ES-I3 (cell line): ENCODE results near the gene SARS2.
A peak's percentile ranks its signal among the peaks of the same experiment; 100 is the strongest.

Experiments used
- H3K36me3 ChIP-seq: 2 replicates; pipeline ENCODE4 v1.6.1; 2013; ENCODE audit warnings: mild to moderate bottlenecking, low read length, control low read depth, moderate library complexity; ENCODE audit not compliant: insufficient read depth
- H3K4me1 ChIP-seq: 2 replicates; pipeline ENCODE4 v1.6.1; 2013; ENCODE audit warnings: mild to moderate bottlenecking, control low read depth, low read length; ENCODE audit not compliant: insufficient read depth
- H3K9ac ChIP-seq: 2 replicates; pipeline ENCODE4 v1.6.1; 2013; ENCODE audit warnings: low read depth, mild to moderate bottlenecking, low read length, moderate library complexity
- H3K9me3 ChIP-seq: 2 replicates; pipeline ENCODE4 v1.6.1; 2013; ENCODE audit warnings: mild to moderate bottlenecking, low read length, moderate library complexity; ENCODE audit not compliant: control insufficient read depth, insufficient read depth

The SARS2 gene

DNA sequence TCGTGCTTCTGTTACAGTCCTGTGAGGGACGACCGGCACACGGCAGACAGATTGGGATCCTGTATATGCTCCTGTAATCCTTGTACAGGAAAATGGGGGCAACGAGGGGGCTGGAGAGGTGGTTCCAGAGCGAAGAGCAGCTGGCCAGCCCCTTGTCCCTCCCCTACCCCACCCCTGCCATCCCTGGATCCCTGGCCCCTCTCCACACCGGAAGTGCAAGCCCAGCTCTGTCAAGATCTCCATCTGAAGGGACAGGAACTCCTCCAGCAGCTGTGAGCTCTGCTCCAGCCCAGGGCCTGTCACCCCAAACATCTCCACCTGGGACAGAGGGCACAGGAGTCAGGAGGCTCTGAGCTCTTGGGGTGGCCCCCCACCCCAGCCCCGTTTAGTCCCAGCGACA, 13.0 kb downstream of the SARS2 start:
- Histone ChIP-seq H3K4me1 (no peaks in the 10 kb centered on the region), H3K9ac (no peak overlapping the region), H3K9me3 (no peaks in the 10 kb centered on the region), H3K36me3 (0 out of 2 replicates have a peak, but pooled peaks cover 3% of the 10 kb centered on the region)

DNA sequence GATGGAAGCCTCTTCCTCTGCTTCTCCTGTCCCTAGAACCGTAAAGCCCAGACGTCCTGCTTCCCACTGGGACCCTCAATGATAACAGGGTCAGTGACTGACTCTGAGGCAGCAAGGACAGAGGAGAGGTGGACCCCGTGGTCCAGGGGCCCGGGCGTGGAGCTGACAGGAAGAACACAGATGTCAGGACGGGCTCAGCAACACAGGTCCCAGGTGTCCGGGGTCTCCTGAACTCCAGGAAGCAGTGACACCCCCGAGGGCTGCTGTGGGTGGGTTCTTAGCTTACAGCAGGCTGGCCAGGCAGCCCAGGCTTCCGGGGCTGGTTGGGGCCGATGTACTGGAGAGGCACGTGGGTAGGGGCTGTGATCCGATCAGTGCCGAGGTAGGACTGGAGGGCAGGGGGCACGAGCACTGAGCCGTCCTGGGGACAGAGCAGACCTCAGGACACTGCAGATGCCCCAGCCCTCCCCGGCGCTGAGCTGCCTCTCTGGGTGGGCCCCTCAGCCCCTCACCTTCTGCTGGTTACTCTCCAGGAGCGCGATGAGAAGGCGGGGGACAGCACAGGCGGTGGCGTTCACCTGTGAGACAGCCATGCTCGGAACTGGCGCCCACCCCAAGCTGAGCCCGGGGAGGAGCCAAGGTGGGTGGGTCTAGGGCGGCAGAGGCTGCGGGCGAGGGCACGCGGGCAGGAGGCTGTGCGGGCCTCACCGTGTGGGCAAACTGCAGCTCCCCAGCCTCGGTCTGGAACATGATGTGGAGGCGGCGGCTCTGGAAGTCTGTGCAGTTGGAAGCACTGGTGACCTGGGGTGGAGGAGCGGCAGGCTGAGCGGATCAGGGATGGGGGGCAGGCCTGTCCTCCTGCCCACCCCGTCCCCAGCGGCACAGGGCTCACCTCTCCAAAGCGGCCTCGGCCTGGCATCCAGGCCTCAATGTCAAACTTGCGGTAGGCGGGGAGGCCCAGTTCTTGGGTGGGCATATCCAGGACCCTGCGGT, 14.9 kb downstream of the SARS2 start:
- Histone ChIP-seq H3K4me1 (no peaks in the 10 kb centered on the region; the same call in 1 of the 2 replicates), H3K9me3 (no peaks in the 10 kb centered on the region), H3K36me3 (no peaks in the 10 kb centered on the region), H3K9ac (no peak overlapping the region)

DNA sequence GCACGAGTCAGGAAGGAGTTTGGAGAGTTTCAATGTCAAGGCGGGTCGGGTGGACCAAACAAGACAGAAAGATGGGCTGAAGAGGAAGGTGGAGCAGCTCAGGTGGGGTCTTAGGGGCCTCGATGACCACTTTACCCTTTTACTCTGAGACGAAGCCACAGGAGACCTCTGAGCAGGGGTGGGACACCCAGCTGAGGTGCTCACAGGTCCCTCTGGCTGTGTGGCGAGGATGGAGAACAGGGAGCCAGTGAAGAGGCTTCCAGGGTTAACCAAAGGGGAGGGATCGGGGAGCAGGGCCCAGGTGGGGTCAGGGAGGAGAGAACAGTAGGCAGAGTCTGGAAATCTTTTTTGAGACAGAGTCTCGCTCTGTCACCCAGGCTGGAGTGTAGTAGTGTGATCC, 16.6 kb downstream of the SARS2 start:
- Histone ChIP-seq H3K9me3 (no peaks in the 10 kb centered on the region), H3K36me3 (no peaks in the 10 kb centered on the region), H3K4me1 (peaks cover under 1% of the 10 kb centered on the region; the same call in 1 of the 2 replicates), H3K9ac (no peak overlapping the region)

DNA sequence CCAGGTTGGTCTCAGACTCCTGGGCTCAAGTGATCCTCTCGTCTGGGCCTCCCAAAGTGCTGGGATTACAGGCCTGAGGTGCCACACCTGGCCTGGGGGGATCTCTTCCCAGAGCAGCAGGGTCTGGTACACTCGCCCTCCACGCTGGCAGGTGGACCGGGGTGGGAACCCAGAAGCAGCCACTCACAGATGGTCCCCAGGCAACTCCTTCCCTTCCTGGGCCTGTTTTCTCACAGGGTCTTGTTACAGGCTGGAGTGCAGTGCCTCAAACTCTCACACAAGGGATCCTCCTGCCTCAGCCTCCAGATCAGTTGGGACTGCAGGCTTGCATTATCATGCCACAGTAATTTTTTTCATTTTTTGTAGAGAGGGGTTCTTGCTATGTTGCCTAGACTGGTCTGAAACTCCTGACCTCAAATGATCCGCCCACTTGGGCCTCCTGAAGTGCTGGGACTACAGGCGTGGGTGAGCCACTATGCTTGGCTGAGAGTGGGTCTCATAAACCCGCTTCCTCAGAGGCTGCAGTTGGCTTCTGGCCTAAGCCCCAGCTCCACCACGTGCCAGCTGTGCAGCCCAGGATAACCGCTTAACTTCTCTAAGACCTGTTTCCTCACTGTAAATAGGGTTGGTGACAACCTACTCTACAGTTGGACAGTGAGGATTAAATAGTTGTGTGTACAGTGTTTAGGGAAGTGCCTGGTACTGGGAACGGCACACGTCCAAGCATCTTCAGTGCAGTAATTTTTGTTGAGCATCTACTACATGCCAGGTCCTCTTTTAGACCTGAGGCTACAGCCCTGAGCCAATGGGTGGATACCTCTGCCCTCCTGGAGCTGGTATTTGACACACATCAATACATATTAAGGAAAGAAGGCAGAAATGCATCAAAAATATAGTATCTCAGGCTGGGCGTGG, 17.7 kb downstream of the SARS2 start:
- H3K9me3 ChIP-seq, result no peaks in the 10 kb centered on the region
- no peak overlapping the region for H3K9ac ChIP-seq
- H3K4me1 ChIP-seq, result peaks cover 3% of the 10 kb centered on the region; the same call in 1 of the 2 replicates
- no peaks in the 10 kb centered on the region for H3K36me3 ChIP-seq

DNA sequence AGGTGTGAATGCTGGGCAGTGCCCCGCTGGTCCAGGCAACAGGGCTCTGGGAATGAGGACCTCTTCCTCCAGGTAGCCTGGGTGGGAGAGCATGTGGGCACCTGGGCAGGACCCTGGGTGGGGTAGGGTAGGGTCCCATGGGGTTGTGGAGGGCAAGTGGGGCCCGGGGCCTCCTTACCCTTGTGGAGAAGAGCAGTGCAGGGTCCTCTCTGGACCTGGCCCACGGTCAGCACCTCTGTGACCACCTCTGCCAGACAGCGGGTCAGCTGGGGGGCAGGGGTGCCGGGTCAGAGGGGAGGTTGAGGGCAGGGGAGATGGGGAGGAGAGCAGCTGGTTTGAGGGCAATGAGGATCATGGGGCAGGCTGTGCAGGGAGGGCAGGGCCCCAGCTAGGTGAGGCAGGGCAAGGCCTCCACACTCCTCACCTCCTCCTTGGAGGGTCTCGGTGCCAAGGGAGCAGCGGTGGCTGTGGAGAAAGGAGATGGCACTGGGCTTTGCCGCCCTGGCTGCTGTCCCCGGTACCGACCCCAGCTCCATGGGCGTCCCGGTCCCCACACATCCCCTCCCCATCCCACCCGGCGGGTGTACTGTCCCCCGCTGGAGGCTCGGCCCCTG, 19.1 kb downstream of the SARS2 start:
- Histone ChIP-seq H3K9ac (no peak overlapping the region), H3K36me3 (no peaks in the 10 kb centered on the region), H3K9me3 (no peaks in the 10 kb centered on the region), H3K4me1 (peaks cover 3% of the 10 kb centered on the region; the same call in 1 of the 2 replicates)

DNA sequence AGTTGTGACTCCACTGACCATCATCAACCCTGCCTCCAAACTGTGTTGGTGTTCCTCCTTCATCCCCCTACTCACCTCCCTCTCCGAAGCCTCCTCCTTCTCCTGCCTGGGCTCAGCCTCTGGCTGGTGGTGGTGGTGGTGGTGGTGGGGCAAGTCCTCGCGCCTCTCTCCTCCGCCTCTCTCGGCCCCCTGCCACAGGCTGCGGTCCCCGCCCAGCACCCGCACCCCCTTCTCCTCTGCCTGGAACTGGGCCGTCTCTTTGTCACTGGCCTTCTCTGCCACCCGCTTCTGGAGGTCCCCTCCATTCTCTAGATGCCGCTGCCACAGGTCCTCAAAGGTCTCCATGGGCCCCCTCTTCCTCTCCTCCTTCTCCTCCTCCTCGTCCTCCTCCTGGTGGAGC, 20.1 kb downstream of the SARS2 start:
- peaks cover 3% of the 10 kb centered on the region; the same call in 1 of the 2 replicates for H3K4me1 ChIP-seq
- no peaks in the 10 kb centered on the region for H3K36me3 ChIP-seq
- H3K9me3 ChIP-seq, result no peaks in the 10 kb centered on the region
- H3K9ac ChIP-seq, result no peak overlapping the region

DNA sequence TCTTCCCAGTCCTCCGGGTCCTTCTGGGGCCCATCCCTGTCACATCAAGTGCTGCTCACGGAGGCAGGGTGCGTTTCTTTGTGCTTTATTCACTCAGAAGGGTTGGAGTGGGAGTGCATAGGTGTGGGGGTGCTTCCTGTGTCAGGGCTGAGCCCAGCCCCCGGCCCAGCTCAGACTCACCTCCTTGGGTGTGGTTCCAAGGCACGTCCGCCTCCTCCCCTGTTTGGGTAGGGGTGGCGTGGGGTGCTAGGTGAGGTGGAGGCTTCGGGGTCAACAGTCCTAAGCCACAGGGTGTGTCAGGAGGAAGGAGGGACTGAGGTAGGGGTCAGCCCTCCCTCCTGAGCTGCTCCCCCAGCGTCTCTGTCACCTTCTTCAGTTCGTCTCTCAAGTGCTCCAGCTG, 21.7 kb downstream of the SARS2 start:
- H3K9me3 ChIP-seq, result no peaks in the 10 kb centered on the region
- no peaks in the 10 kb centered on the region for H3K36me3 ChIP-seq
- H3K9ac ChIP-seq, result no peak overlapping the region
- peaks cover 3% of the 10 kb centered on the region; the same call in 1 of the 2 replicates for H3K4me1 ChIP-seq

DNA sequence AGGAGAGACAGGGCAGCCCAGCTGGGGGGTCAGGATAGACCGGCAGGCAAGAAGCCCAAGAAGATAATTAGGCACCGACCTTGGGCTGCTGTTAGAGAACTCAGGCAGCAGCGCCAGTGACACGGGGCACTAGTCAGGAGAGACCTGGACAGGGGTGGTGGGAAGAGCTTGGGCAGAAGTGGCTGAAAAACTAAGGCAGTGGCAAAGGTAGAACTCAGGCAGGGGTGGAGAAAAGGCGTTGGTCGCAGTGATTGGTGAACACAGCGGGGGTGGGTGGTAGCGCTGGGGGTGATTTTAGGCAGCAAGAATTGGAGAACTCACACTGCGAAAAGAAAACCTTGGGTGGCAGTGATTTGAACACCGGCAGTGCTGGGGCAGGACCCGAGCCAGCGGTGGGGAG, 22.9 kb downstream of the SARS2 start:
- H3K9ac ChIP-seq, result no peak overlapping the region
- H3K9me3 ChIP-seq, result no peaks in the 10 kb centered on the region
- no peaks in the 10 kb centered on the region for H3K36me3 ChIP-seq
- H3K4me1 ChIP-seq, result peaks cover 3% of the 10 kb centered on the region; the same call in 1 of the 2 replicates

DNA sequence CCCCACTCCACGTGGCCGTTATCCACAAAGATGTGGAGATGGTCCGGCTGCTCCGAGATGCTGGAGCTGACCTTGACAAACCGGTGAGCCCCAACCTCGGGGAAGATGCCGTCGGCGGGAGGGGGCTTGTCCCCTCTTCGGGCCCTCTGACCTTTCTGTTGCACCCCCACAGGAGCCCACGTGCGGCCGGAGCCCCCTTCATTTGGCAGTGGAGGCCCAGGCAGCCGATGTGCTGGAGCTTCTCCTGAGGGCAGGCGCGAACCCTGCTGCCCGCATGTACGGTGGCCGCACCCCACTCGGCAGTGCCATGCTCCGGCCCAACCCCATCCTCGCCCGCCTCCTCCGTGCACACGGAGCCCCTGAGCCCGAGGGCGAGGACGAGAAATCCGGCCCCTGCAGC, 23.3 kb downstream of the SARS2 start:
- Histone ChIP-seq H3K4me1 (peaks cover 3% of the 10 kb centered on the region; the same call in 1 of the 2 replicates), H3K9me3 (no peaks in the 10 kb centered on the region), H3K36me3 (no peaks in the 10 kb centered on the region), H3K9ac (no peak overlapping the region)

DNA sequence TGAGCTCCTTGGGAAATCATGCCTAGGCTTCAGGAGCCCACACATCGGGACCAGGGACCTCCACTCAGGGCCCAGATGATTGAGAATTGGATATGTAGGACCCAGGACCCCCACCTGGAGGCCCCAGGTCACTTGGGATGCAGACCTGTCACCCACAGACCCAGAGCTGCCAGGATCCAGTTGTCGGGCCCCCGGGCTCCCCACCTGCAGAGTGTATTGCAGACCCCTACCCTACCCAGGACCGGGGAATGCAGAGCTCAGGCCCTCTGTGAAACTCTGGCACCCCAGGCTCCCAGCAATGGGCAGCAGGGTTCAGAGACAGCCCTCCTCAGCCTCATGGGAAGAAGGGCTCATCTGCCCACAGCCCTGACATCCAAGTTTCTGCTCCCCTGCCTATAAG, 24.9 kb downstream of the SARS2 start:
- Histone ChIP-seq H3K9ac (no peak overlapping the region), H3K9me3 (no peaks in the 10 kb centered on the region), H3K4me1 (peaks cover 3% of the 10 kb centered on the region; the same call in 1 of the 2 replicates), H3K36me3 (no peaks in the 10 kb centered on the region)

DNA sequence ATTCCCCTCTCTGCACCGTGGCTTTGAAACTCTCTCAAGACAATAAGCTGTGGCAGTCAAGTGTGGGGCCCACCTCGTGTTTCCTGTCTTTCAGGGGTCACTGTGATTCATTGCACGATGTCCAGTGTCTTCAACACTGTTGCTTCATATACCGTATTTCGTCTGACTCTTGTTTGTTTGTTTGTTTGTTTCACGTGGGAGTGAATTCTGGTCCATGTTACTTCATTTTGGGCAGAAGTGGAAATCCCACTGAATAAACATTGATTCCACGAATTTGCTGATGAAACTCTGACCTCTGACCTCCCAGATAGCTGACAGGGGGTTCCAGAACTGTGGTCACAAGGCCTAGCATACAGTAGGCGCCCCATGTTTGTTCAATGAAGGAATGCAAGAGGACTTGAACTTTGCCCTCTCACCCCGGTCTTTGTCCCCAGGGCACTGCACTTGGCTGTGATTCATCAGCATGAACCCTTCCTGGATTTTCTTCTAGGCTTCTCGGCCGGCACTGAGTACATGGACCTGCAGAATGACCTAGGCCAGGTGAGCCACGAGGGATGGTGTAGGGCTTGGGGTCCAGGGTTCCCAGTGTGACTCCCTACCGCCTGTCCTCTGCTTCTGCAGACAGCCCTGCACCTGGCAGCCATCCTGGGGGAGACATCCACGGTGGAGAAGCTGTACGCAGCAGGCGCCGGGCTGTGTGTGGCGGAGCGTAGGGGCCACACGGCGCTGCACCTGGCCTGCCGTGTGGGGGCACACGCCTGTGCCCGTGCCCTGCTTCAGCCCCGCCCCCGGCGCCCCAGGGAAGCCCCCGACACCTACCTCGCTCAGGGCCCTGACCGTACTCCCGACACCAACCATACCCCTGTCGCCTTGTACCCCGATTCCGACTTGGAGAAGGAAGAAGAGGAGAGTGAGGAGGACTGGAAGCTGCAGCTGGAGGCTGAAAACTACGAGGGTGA, 25.7 kb downstream of the SARS2 start:
- Histone ChIP-seq H3K4me1 (peaks cover 3% of the 10 kb centered on the region; the same call in 1 of the 2 replicates), H3K9ac (no peak overlapping the region), H3K36me3 (no peaks in the 10 kb centered on the region), H3K9me3 (no peaks in the 10 kb centered on the region)

DNA sequence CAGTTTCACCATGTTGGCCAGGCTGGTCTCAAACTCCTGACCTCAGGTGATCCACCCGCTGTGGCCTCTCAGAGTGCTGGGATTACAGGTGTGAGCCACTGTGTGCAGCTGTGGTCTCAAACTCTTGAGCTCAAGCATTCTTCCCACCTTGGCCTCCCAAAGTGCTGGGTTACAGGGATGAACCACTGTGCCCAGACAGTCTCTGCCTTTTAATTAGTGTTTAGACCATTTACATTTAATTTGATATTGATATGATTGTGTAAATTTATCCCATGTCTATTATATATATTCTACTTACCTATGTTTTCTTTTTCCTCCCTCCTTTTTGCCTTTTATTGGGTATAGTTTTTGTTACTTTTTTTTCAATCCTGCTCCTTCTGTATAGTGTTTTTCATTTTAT, 28.9 kb downstream of the SARS2 start:
- Histone ChIP-seq H3K36me3 (no peaks in the 10 kb centered on the region), H3K9me3 (no peaks in the 10 kb centered on the region), H3K4me1 (0 out of 2 replicates have a peak, but pooled peaks cover 5% of the 10 kb centered on the region), H3K9ac (no peak overlapping the region)

DNA sequence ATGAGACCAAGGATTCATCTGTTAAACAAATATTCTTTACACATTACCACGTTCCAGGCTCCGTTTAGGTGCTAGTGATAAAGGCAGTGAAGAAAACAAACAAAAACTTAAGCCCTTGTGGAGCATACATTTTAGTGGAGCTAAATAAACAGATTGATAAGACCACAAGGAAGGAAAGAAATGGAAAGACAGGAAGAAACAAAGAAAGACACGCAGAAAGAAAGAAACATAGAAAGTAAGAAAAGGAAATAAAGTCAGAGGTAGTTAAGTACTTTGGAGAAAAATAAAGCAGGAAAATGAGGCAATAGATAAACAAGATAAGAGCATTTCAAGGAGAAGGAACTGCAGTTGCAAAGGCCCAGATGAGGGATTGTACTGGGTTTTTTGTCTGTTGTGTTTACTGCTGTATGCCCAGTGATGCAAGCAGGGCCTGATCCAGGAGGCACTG, 29.8 kb downstream of the SARS2 start:
- H3K36me3 ChIP-seq, result no peaks in the 10 kb centered on the region
- 0 out of 2 replicates have a peak, but pooled peaks cover 5% of the 10 kb centered on the region for H3K4me1 ChIP-seq
- peak overlapping the region; percentile 78; the same call in 1 of the 2 replicates for H3K9ac ChIP-seq

More for the DNA sequence above, 29.8 kb downstream of the SARS2 start:
- H3K9me3 ChIP-seq, result no peaks in the 10 kb centered on the region
